GM10266 (cell line): Measurements from ENCODE around the gene SRRM5.

ENCODE experiments used
- DNase-seq: peaks from one replicate; pipeline ENCODE4 v3.0.0; 2012; ENCODE audit errors: extremely low spot score
- CTCF ChIP-seq: IDR thresholded peaks from 2 replicates; pipeline ENCODE4 v1.5.1; 2012; ENCODE audit warnings: mild to moderate bottlenecking, low read depth; ENCODE audit not compliant: control insufficient read depth, insufficient read depth; ENCODE audit errors: missing control alignments

SRRM5 gene

GRCh38 chr19:43625918-43626579 lies 14.2 kb downstream of the SRRM5 start:
- TF ChIP-seq CTCF = no peak
- DNase-seq = no peak

- no peak for DNase-seq
- no peak for TF ChIP-seq CTCF
Observed at GRCh38 chr19:43626838-43627237, 14.9 kb downstream of the SRRM5 start.

- no peak for DNase-seq
- TF ChIP-seq CTCF = no peak
Observed at GRCh38 chr19:43628646-43629326, 16.9 kb downstream of the SRRM5 start.

- TF ChIP-seq CTCF = no peak
- no peak for DNase-seq
Observed at GRCh38 chr19:43631491-43631890, 19.6 kb downstream of the SRRM5 start.

DNA sequence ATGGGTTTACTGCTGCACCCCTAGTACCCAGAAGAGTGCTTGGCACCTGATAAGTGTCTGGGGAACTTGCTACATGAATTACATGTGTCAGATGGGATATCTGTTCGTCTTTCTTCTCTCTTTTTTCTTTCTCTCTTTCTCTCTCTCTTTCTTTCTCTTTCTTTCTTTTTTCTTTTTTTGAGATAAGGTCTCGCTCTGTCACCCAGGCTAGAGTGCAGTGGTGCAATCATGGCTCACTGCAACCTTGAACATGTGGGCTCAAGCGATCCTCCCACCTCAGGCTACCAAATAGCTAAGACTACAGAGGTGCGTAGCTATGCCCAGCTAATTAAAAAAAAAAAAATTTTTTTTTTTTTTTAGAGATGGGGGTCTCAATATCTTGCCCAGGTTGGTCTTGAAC lies 21.6 kb downstream of the SRRM5 start:
- DNase-seq = no peak
- no peak for TF ChIP-seq CTCF

DNA sequence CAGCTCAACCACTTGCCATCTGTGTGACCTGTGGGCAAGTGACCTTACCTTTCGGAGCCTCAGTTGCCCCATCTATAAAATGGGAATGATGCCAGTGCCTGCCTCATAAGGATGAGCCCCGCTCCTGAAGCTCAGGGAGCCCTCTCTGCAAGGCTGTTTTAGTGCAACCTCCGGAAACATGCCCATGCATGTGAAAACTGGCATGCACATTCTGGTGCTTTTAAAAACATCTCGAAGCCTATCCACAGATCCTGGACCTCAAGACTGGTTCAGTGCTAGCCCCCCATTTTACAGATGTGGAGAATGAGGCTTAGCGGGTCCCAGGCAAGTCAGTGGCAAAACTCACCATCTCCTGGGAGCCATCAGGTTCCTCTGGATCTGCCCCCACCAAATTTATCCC lies 22.2 kb downstream of the SRRM5 start:
- no peak for DNase-seq
- no peak for TF ChIP-seq CTCF

- TF ChIP-seq CTCF = no peak
- DNase-seq = no peak
Observed at GRCh38 chr19:43634506-43634871, 22.6 kb downstream of the SRRM5 start.
